HK-2 (cell line): ENCODE data around the gene ACY1.

Experiments used
- DNase-seq: peaks from one replicate; pipeline ENCODE4 v3.0.0-alpha.2; 2018; ENCODE audit not compliant: unreplicated experiment

The ACY1 gene

GRCh38 chr3:51982838-51983577, at the start of gene ACY1:
Gene ACY1 (plus strand): TSS chr3:51983535. CDS start chr3:51984065, 530 bp downstream.
- peak; percentile 84 for DNase-seq

GRCh38 chr3:51934139-51934850, 49.0 kb upstream of the ACY1 start:
- no peak for DNase-seq

- DNase-seq: no peak
These were observed 48.1 kb upstream of the ACY1 start for GRCh38 chr3:51934991-51935885.

- no peak for DNase-seq
These were observed 47.2 kb upstream of the ACY1 start for GRCh38 chr3:51935886-51936755.

- DNase-seq: no peak
These were observed 46.3 kb upstream of the ACY1 start for GRCh38 chr3:51937014-51937413.

GRCh38 chr3:51937611-51938450, 45.5 kb upstream of the ACY1 start:
- no peak for DNase-seq

GRCh38 chr3:51938780-51939425, 44.4 kb upstream of the ACY1 start:
- no peak for DNase-seq

GRCh38 chr3:51940648-51941462, 42.5 kb upstream of the ACY1 start:
- DNase-seq: no peak

- DNase-seq: no peak
These were observed 41.9 kb upstream of the ACY1 start for GRCh38 chr3:51941463-51941797.

- DNase-seq: peak; percentile 97
These were observed 41.3 kb upstream of the ACY1 start, which contains the start of the genes PARP3 and RRP9 for GRCh38 chr3:51941798-51942602. Gene PARP3 (plus strand): TSS chr3:51942363. CDS start chr3:51943356, 993 bp downstream. Gene RRP9 (minus strand): TSS chr3:51941904. CDS start chr3:51941867, 37 bp downstream.

- peak; percentile 70 for DNase-seq
These were observed 40.5 kb upstream of the ACY1 start for GRCh38 chr3:51942603-51943450.

GRCh38 chr3:51943451-51944391, 39.6 kb upstream of the ACY1 start:
- no peak for DNase-seq

GRCh38 chr3:51944451-51945021, 38.8 kb upstream of the ACY1 start:
- no peak for DNase-seq

- DNase-seq: no peak
These were observed 38.1 kb upstream of the ACY1 start for GRCh38 chr3:51945031-51945840.
